SK-N-SH (cell line): ENCODE data around the gene ST6GALNAC3. TPM values are rescaled to one million over a fixed set of nuclear protein-coding genes. Genes with fewer than 3 reads are reported as not detected.

Source experiments
- CTCF ChIA-PET: fragments of 300-600, 350-600 bp; formaldehyde crosslinking; extraction: SDS; loops from one replicate; lab custom pipeline; 2021; lab: Yijun Ruan, JAX
- POLR2A ChIA-PET: fragments of 350-600 bp; sonication (Branson Sonifier 250); formaldehyde crosslinking; extraction: SDS; loops from one replicate; lab custom pipeline; 2020; ENCODE audit warnings: antibody characterized with exemption, inconsistent platforms; lab: Yijun Ruan, JAX
- DNase-seq: peaks from one replicate; pipeline ENCODE4 v3.0.0; 2012
- H2AFZ ChIP-seq: fragments of 200-600 bp; sonication (generic); 2 replicates; pipeline ENCODE4 v1.8.1; 2016; ENCODE audit warnings: antibody characterized with exemption, mild to moderate bottlenecking, low read depth
- H3F3A ChIP-seq: fragments of 200-600 bp; sonication (generic); replicated peaks from 2 replicates; pipeline ENCODE3; 2016; ENCODE audit warnings: antibody characterized with exemption, mild to moderate bottlenecking; ENCODE audit not compliant: insufficient read depth
- H3K27ac ChIP-seq, 2 experiments: fragments of 200-500 bp in 1 of 2; fragments of 200-600 bp in 1 of 2; sonication (Bioruptor generic) in 1 of 2; sonication (generic), shearing (Covaris generic) in 1 of 2; 2 replicates each; pipeline versions ENCODE4 v1.5.1 to v1.6.1; 2014 to 2016; ENCODE audit warnings: low read depth in 2 of 2, inconsistent platforms in 1 of 2, low read length in 1 of 2, mild to moderate bottlenecking in 1 of 2, mixed read lengths in 1 of 2
- H3K27me3 ChIP-seq: fragments of 200-600 bp; sonication (generic), shearing (Covaris generic); 2 replicates; pipeline ENCODE4 v1.6.1; 2016; ENCODE audit warnings: mixed run types; ENCODE audit not compliant: insufficient read depth
- H3K36me3 ChIP-seq, 2 experiments: fragments of 200-500 bp in 1 of 2; fragments of 200-600 bp in 1 of 2; sonication (Bioruptor generic) in 1 of 2; sonication (generic) in 1 of 2; replicated peaks in 1 of 2; 2 replicates each; pipeline versions ENCODE3 to v1.5.1; 2014 to 2016; ENCODE audit warnings: low read length in 1 of 2, mild to moderate bottlenecking in 1 of 2; ENCODE audit not compliant: insufficient read depth in 2 of 2, control insufficient read depth in 1 of 2
- H3K4me1 ChIP-seq, 2 experiments: fragments of 200-500 bp in 1 of 2; fragments of 200-600 bp in 1 of 2; sonication (Bioruptor generic) in 1 of 2; sonication (generic), shearing (Covaris generic) in 1 of 2; 2 replicates each; pipeline versions ENCODE4 v1.5.1 to v1.6.1; 2014 to 2016; ENCODE audit warnings: low read depth in 1 of 2, low read length in 1 of 2, mixed run types in 1 of 2; ENCODE audit not compliant: insufficient read depth in 2 of 2, control insufficient read depth in 1 of 2
- H3K4me2 ChIP-seq: fragments of 200-600 bp; sonication (generic), shearing (Covaris generic); 2 replicates; pipeline ENCODE4 v1.6.1; 2017; ENCODE audit warnings: mixed run types
- H3K4me3 ChIP-seq, 2 experiments: fragments of 200-500 bp in 1 of 2; fragments of 200-600 bp in 1 of 2; sonication (Bioruptor generic) in 1 of 2; sonication (generic), shearing (Covaris generic) in 1 of 2; 2 replicates each; pipeline versions ENCODE4 v1.5.1 to v1.8.1; 2014 to 2016; ENCODE audit warnings: low read depth in 2 of 2, inconsistent platforms in 1 of 2, low read length in 1 of 2, mild to moderate bottlenecking in 1 of 2, mixed read lengths in 1 of 2, moderate library complexity in 1 of 2
- H3K79me2 ChIP-seq: fragments of 200-600 bp; sonication (generic); 2 replicates; pipeline ENCODE4 v1.8.1; 2017; ENCODE audit warnings: mild to moderate bottlenecking; ENCODE audit not compliant: insufficient read depth
- H3K9ac ChIP-seq: fragments of 200-600 bp; sonication (generic); 2 replicates; pipeline ENCODE4 v1.6.1; 2017; ENCODE audit warnings: mixed run types
- H3K9me2 ChIP-seq: fragments of 200-600 bp; sonication (generic); 2 replicates; pipeline ENCODE4 v1.6.1; 2017; ENCODE audit warnings: mixed run types
- H3K9me3 ChIP-seq: fragments of 200-600 bp; sonication (generic); 2 replicates; pipeline ENCODE4 v1.6.1; 2017; ENCODE audit warnings: mixed run types, mild to moderate bottlenecking, moderate library complexity
- H4K20me1 ChIP-seq: fragments of 200-600 bp; sonication (generic); 2 replicates; pipeline ENCODE4 v1.6.1; 2017; ENCODE audit warnings: mild to moderate bottlenecking, mixed run types; ENCODE audit not compliant: insufficient read depth
- EP300 ChIP-seq, 2 experiments: IDR thresholded peaks; 2 replicates each; pipeline versions ENCODE4 v1.4.0 to v1.6.1; 2012; ENCODE audit warnings: borderline replicate concordance in 1 of 2, low read depth in 1 of 2, low read length in 1 of 2
- EZH2phosphoT487 ChIP-seq: fragments of 200-600 bp; sonication (generic); IDR thresholded peaks from 2 replicates; pipeline ENCODE4 v1.6.1; 2017; ENCODE audit warnings: low read depth, mixed run types, mild to moderate bottlenecking, antibody characterized with exemption, moderate library complexity, borderline replicate concordance
- FOSL2 ChIP-seq: IDR thresholded peaks from 2 replicates; pipeline ENCODE4 v1.4.0; 2012; ENCODE audit warnings: low read depth, mild to moderate bottlenecking, moderate library complexity, borderline replicate concordance
- FOXJ3 ChIP-seq: sonication (generic); formaldehyde crosslinking; IDR thresholded peaks from 2 replicates; pipeline ENCODE4 v1.5.1; 2020; ENCODE audit warnings: mild to moderate bottlenecking, missing genetic modification reagents
- FOXM1 ChIP-seq: IDR thresholded peaks from 2 replicates; pipeline ENCODE4 v1.4.0; 2012; ENCODE audit warnings: low read depth, mild to moderate bottlenecking
- GABPA ChIP-seq: IDR thresholded peaks from 2 replicates; pipeline ENCODE4 v1.4.0; 2012; ENCODE audit warnings: low read depth, mild to moderate bottlenecking
- MEF2A ChIP-seq: IDR thresholded peaks from 2 replicates; pipeline ENCODE4 v1.4.0; 2012; ENCODE audit warnings: low read depth, borderline replicate concordance
- NRF1 ChIP-seq: IDR thresholded peaks from 2 replicates; pipeline ENCODE4 v1.6.1; 2012; ENCODE audit warnings: low read depth, mild to moderate bottlenecking, low read length
- POLR2AphosphoS5 ChIP-seq: IDR thresholded peaks from 2 replicates; pipeline ENCODE4 v1.6.1; 2012; ENCODE audit warnings: low read depth, low read length
- REST ChIP-seq: IDR thresholded peaks from 2 replicates; pipeline ENCODE4 v1.6.1; 2012; ENCODE audit warnings: mild to moderate bottlenecking, low read depth, low read length, moderate library complexity
- SIN3A ChIP-seq: IDR thresholded peaks from 2 replicates; pipeline ENCODE4 v1.6.1; 2012; ENCODE audit warnings: low read depth, mild to moderate bottlenecking, low read length, moderate library complexity, borderline replicate concordance
- SMC3 ChIP-seq: IDR thresholded peaks from 2 replicates; pipeline ENCODE4 v1.6.1; 2012; ENCODE audit warnings: low read depth, low read length, improper control_type of control experiment
- YY1 ChIP-seq: IDR thresholded peaks from 2 replicates; pipeline ENCODE4 v1.4.0; 2012; ENCODE audit warnings: low read depth, mild to moderate bottlenecking
- WGBS: methylation state at CpG from one replicate; pipeline ENCODE4 v1.1.6; 2017; ENCODE audit warnings: low lambda C conversion rate; 5-methylcytosine and 5-hydroxymethylcytosine counted together
- polyA plus RNA-seq, 3 experiments: library from polyadenylated mRNA; depleted of rRNA; stranded (reverse); fragments of >200 nt; gene quantifications; 2 replicates each; pipeline ENCODE4 v1.2.3, GENCODE V29; 2012
- TF ChIP-seq, protein P1 (sequence below): fragments of 200-600 bp; sonication (generic); IDR thresholded peaks from 2 replicates; pipeline ENCODE4 v1.6.1; 2017; ENCODE audit warnings: antibody characterized with exemption, mild to moderate bottlenecking, moderate library complexity
- TF ChIP-seq, protein P2 (sequence below): fragments of 150-350 bp; IDR thresholded peaks from 2 replicates; pipeline ENCODE4 v1.6.1; 2016; ENCODE audit warnings: mild to moderate bottlenecking, low read depth, low read length
- TF ChIP-seq, protein P3 (sequence below): IDR thresholded peaks from 2 replicates; pipeline ENCODE4 v1.4.0; 2012; ENCODE audit warnings: low read depth, borderline replicate concordance

ST6GALNAC3 gene
- polyA plus RNA-seq, 1 of the 3 experiments (the other 2 are of a cell fraction) = 8.1 TPM

DNA sequence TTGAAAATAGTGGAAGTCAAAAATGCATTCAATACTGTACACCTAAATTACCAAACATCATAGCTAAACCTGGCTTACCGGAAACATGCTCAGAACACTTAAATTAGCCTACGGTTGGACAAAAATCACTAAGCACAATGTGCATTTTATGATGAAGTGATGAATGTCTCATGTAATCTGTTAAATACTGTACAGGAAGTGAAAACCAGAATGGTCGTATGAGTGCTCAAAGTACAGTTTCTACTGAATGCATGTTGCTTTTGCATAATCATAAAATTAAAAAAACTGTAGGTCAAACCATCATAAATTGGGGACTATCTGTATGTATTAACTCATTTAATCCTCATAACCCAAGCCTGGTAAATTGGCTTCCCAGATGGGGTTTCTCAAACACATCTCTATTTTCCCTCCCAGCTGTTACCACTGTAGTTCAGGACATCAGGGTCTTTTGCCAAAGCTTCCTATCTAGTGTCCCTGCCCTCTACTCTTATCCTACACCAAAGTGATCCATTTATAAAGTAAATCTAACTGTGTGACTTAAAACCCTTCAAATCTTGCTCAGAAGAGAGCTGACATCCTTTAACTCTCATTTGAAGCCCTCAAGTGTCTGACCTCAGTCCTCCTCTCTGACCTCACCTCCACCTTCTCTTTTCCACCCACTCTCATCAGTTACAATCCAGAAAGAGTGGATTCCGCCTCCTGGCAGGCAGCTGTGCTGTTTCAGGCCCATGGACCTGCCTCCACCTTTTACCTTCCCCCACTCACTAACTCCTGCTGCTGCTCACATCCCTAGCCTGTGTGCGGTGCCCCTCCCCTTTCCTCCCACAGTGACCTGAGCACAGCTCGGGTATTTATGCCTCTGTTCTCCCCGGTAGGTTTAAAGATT lies 436.4 kb downstream of the ST6GALNAC3 start:
- H2AFZ ChIP-seq = no peak overlapping the region
- POLR2A ChIA-PET = no interaction called here

GRCh38 chr1:76511558-76512179 lies 437.1 kb downstream of the ST6GALNAC3 start:
- no peak overlapping the region for H3K9ac ChIP-seq
- H3K4me1 ChIP-seq = peaks cover 0 to 2% of the 10 kb centered on the region in 2 experiments; a peak in 2 of 4 replicates
- H3K27ac ChIP-seq = no peak overlapping the region
- H4K20me1 ChIP-seq = no peaks in the 10 kb centered on the region
- H3K4me2 ChIP-seq = no peak overlapping the region
- H3K9me3 ChIP-seq = no peaks in the 10 kb centered on the region
- no peak overlapping the region for H2AFZ ChIP-seq
- no peak overlapping the region for H3K4me3 ChIP-seq
- no peaks in the 10 kb centered on the region for H3K36me3 ChIP-seq
- H3K27me3 ChIP-seq = no peaks in the 10 kb centered on the region
- no peak for DNase-seq
- no peaks in the 10 kb centered on the region for H3K9me2 ChIP-seq
- H3K79me2 ChIP-seq = no peaks in the 10 kb centered on the region
- H3F3A ChIP-seq = no peaks in the 10 kb centered on the region
- ChIA-PET CTCF (no interaction called here), POLR2A (no interaction called here)
- no peak for TF ChIP-seq SMC3
- TF ChIP-seq YY1 = no peak
- no peak for TF ChIP-seq REST
- TF ChIP-seq, protein P1, sequence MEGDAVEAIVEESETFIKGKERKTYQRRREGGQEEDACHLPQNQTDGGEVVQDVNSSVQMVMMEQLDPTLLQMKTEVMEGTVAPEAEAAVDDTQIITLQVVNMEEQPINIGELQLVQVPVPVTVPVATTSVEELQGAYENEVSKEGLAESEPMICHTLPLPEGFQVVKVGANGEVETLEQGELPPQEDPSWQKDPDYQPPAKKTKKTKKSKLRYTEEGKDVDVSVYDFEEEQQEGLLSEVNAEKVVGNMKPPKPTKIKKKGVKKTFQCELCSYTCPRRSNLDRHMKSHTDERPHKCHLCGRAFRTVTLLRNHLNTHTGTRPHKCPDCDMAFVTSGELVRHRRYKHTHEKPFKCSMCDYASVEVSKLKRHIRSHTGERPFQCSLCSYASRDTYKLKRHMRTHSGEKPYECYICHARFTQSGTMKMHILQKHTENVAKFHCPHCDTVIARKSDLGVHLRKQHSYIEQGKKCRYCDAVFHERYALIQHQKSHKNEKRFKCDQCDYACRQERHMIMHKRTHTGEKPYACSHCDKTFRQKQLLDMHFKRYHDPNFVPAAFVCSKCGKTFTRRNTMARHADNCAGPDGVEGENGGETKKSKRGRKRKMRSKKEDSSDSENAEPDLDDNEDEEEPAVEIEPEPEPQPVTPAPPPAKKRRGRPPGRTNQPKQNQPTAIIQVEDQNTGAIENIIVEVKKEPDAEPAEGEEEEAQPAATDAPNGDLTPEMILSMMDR = no peak
- no peak for TF ChIP-seq EP300 (IDR thresholded peaks at IDR 0.05; ENCODE audit: borderline replicate concordance in 1 of 2, low read depth in 1 of 2, low read length in 1 of 2)
- no peak for TF ChIP-seq FOXM1
- TF ChIP-seq NRF1 = no peak
- no peak for TF ChIP-seq FOSL2
- TF ChIP-seq SIN3A = no peak
- no peak for TF ChIP-seq GABPA
- TF ChIP-seq MEF2A = no peak
- no peak for TF ChIP-seq EZH2phosphoT487
- no peak for TF ChIP-seq POLR2AphosphoS5
- no peak for TF ChIP-seq FOXJ3 (CRISPR knock-in tag)
- TF ChIP-seq, protein P2, sequence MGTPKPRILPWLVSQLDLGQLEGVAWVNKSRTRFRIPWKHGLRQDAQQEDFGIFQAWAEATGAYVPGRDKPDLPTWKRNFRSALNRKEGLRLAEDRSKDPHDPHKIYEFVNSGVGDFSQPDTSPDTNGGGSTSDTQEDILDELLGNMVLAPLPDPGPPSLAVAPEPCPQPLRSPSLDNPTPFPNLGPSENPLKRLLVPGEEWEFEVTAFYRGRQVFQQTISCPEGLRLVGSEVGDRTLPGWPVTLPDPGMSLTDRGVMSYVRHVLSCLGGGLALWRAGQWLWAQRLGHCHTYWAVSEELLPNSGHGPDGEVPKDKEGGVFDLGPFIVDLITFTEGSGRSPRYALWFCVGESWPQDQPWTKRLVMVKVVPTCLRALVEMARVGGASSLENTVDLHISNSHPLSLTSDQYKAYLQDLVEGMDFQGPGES = no peak
- 86% methylated on average over 5 of the region's 5 CpGs for WGBS

More for the DNA sequence above, 436.4 kb downstream of the ST6GALNAC3 start:
- Histone ChIP-seq H3K9me3 (no peaks in the 10 kb centered on the region), H3F3A (no peaks in the 10 kb centered on the region), H3K36me3 (no peaks in the 10 kb centered on the region), H3K4me1 (peaks cover 0 to under 1% of the 10 kb centered on the region in 2 experiments; a peak in 2 of 4 replicates), H4K20me1 (no peaks in the 10 kb centered on the region), H3K79me2 (no peaks in the 10 kb centered on the region), H3K9ac (no peak overlapping the region), H3K27me3 (no peaks in the 10 kb centered on the region), H3K4me2 (no peak overlapping the region), H3K9me2 (no peaks in the 10 kb centered on the region), H3K27ac (no peak overlapping the region), H3K4me3 (no peak overlapping the region)
- DNase-seq = no peak
- TF ChIP-seq, protein P3, sequence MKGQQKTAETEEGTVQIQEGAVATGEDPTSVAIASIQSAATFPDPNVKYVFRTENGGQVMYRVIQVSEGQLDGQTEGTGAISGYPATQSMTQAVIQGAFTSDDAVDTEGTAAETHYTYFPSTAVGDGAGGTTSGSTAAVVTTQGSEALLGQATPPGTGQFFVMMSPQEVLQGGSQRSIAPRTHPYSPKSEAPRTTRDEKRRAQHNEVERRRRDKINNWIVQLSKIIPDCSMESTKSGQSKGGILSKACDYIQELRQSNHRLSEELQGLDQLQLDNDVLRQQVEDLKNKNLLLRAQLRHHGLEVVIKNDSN = no peak
- TF ChIP-seq FOXJ3 (CRISPR knock-in tag) (no peak), EP300 (IDR thresholded peaks at IDR 0.05; ENCODE audit: borderline replicate concordance in 1 of 2, low read depth in 1 of 2, low read length in 1 of 2) (no peak), YY1 (no peak)
- 79% methylated on average over 7 of the region's 7 CpGs for WGBS
- CTCF ChIA-PET = interaction anchor here (0.7 to 1.5 kb wide), 2 partner anchors 13 to 20 kb away, joined by 3 read pairs; no protein-coding TSS in a partner anchor
